Stimulated activated CD4-positive, alpha-beta T cell treated with anti-CD3 and anti-CD28 coated beads, TNF-alpha, amount 100 ng/mL, for 4 hours (primary cell): ENCODE measurements around the gene POMC.
"Not testable (repeated sequence)": the region's sequence is repeated elsewhere in the genome, so short reads cannot be mapped to it uniquely, and the experiment has no call there.

ENCODE experiments used
- DNase-seq, 3 experiments: peaks; one replicate each; pipeline ENCODE4 v3.0.0-alpha.2; 2020; ENCODE audit warnings: low read depth in 3 of 3

POMC gene

GRCh38 chr2:25132693-25133092, 35.7 kb downstream of the POMC start:
- DNase-seq: no peak

- DNase-seq: no peak
These were observed 36.1 kb downstream of the POMC start for GRCh38 chr2:25132299-25132635.

- no peak for DNase-seq
These were observed 36.6 kb downstream of the POMC start for GRCh38 chr2:25131567-25132298.

- DNase-seq: no peak
These were observed 37.2 kb downstream of the POMC start for GRCh38 chr2:25131253-25131566.

GRCh38 chr2:25129901-25130520, 38.4 kb downstream of the POMC start:
- no peak for DNase-seq

GRCh38 chr2:25127646-25128045, 40.7 kb downstream of the POMC start:
- no peak for DNase-seq

GRCh38 chr2:25127071-25127470, 41.3 kb downstream of the POMC start:
- not testable (repeated sequence) for DNase-seq

- no peak for DNase-seq
These were observed 42.4 kb downstream of the POMC start for GRCh38 chr2:25125976-25126375.

- no peak for DNase-seq
These were observed 43.2 kb downstream of the POMC start for GRCh38 chr2:25125189-25125588.

GRCh38 chr2:25123682-25124081, 44.7 kb downstream of the POMC start:
- DNase-seq: no peak

- no peak for DNase-seq
These were observed 46.0 kb downstream of the POMC start for GRCh38 chr2:25122367-25122766.

- no peak for DNase-seq
These were observed 49.1 kb downstream of the POMC start for GRCh38 chr2:25119263-25119662.

- DNase-seq: no peak
These were observed 51.4 kb downstream of the POMC start for GRCh38 chr2:25116956-25117355.

- no peak for DNase-seq
These were observed 52.5 kb downstream of the POMC start for GRCh38 chr2:25115902-25116301.

GRCh38 chr2:25115249-25115883, 53.0 kb downstream of the POMC start:
- no peak for DNase-seq

GRCh38 chr2:25112113-25112512, 56.3 kb downstream of the POMC start:
- no peak for DNase-seq
